Measurements from ENCODE around the gene HOXA2.

HOXA2 gene

GRCh38 chr7:27097686-27098577 lies 4.6 kb downstream of the HOXA2 start:
- no peak for DNase-seq

DNA sequence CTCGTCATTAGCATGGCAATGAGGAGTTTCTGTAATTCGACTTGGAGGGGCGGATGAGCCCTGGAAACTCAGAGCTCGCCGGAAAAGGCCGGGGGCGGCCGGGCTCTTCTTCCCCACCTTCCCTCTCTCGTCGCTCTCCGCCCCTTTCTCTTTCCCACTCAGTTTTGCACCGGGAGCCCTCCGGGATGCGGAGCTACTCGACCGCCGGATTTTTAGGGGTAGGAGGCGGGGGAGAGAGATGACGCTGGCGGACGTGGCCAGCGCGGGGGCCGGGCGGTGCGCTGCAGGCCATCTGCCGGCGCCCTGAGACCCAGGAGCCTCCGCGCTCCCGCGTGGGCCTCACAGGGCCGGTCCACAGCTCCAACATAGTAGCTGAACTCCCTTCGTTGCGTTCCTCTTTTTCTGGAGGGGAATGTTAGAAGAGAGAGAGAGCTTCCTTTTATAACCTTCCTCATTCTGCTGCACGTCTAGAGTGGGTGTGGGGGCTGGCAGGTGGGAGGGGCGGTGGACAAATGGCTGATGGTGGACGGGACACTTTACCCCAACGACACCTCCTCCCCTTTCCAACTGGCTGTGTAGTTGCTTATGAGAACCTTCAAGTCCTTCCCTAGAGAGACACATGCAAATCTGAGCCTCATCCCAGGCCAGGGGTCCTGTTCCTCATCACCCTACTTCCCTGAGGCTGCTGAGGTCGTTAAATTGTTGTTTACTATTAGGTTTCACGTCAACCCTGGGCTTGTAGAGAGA lies 5.5 kb downstream of the HOXA2 start:
- peak; percentile 9 for DNase-seq

GRCh38 chr7:27095897-27096767 lies 6.4 kb downstream of the HOXA2 start, which contains the start of gene HOXA1:
HOXA1 (minus strand) TSS chr7:27096000; CDS start chr7:27095912, 88 bp downstream.
- DNase-seq, result peak; percentile 84

DNA sequence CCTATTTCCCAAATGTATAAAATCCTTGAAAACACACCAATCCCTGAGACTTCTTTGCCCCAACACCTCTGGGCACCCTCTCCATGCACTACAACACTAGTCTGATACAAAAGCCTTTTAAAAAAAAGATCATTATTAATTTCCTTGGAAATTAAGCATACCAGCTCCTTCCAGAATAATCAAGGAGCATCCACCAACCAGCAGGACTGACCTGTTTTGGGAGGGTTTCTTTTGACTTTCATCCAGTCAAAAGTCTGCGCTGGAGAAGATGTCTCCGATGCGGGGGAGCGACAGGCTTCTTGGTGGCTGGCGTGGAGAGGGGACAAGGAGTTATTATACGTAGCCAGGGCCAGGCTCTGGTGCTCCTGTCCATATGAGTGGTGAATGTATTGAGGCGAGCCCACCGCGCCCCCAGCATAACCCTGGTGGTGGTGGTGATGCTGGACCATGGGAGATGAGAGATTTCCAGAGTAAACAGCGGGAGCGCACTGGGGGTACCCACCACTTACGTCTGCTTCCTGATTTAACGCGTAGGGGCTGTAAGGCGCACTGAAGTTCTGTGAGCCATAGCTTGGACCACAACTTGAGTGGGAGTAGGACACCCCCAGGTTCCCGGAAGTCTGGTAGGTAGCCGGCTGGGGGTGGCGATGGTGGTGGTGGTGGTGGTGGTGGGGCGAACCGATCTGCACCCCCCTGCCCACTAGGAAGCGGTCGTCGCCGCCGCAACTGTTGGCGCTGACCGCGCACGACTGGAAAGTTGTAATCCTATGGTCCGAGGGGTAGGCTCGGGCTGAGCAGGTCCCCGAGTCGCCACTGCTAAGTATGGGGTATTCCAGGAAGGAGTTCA lies 7.2 kb downstream of the HOXA2 start:
- DNase-seq, result peak; percentile 34

DNA sequence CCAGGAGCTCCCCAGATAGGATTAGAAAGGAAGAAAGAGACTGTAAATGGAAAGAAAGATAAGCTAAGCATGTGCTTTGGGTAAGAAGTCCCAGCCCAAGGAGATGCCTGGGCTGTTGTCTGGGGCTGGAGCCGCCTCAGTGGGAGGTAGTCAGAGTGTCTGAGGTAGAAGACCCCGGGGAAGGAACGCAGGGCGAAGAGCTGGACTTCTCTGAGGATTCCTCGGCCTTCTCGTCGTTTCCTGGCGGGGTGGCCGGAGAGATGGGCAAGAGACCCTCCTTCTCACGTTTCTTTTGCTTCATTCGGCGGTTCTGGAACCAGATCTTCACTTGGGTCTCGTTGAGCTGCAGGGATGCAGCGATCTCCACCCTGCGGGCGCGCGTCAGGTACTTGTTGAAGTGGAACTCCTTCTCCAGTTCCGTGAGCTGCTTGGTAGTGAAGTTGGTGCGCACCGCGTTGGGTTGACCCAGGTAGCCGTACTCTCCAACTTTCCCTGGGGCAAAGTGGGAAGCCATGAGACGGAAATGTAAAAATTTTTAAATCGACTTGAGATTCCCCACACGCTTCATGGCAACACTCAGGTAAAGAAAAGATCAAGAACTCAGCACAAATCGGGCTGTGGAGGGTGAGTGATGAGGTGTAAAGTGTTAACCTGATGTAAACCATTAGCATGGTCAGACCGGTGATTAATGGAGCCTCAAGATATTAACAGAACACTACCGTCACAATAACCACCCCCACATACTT lies 8.0 kb downstream of the HOXA2 start:
- no peak for DNase-seq

- DNase-seq, result no peak
These were observed 9.1 kb downstream of the HOXA2 start for GRCh38 chr7:27093184-27093895.

- DNase-seq, result no peak
These were observed 9.7 kb downstream of the HOXA2 start for GRCh38 chr7:27092819-27093110.

GRCh38 chr7:27091941-27092818 lies 10.3 kb downstream of the HOXA2 start:
- DNase-seq, result no peak

DNA sequence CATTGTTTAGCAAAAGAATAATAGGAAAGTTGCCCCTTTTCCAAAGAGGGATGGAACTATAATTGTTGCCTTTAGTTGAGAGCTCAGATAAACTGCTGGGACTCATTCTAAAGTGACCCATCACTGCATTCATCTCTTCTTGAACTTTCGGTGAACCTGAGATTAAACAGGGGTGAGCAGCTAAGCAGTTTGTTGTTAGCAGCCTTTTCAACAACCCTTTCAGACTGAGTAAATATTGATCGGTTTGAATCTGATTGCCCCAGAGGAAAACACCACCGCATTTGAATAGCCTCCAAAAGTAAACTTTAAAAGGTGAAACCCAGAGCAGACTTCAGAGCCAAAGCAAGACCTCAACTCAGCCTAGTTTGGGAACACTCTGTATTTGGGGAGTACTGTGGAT lies 11.4 kb downstream of the HOXA2 start:
- DNase-seq, result no peak

DNA sequence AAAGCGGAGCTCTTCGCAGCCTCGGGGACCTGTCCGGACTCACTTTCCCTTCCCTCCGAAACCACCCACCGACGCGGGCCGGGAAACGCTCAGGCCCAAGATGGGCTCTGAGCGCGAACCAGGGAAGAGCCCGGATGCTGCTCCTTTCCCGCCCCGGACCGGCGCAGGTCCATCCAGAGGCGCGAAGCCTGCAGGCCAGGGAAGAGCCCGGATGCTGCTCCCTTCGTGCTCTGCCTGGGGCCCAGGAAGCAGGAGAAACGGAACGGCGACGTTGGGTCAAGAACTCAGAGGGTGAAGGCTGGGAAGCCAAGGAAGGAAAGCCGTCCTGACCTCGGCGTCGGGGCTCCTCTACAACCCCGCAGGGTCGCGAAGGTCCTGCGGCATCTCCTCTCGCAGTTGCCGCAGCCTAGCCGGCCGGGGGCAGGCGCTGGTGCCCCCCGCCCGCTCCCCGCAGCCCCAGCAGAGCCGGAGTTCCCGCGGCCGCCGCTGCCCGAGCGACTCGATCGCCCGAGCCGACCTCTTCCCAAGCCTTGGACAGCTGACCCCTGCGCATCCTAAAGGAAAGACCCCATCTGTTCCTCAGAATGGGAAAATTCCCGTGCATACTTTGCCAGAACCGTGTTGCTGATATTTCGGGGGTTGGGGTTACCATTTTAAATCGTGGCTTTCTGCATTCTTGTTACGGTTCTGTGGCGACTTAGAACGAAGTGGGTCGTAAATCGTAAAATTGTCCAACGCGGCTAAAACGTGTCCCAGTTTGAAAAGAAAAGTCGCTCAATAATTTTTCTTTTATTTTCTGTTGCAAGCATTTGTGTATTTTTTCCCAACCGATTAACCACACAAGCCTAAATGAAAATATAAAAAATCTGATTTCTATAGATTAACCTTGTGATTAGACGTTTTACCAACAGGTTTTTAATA lies 14.2 kb downstream of the HOXA2 start:
- DNase-seq, result no peak

DNA sequence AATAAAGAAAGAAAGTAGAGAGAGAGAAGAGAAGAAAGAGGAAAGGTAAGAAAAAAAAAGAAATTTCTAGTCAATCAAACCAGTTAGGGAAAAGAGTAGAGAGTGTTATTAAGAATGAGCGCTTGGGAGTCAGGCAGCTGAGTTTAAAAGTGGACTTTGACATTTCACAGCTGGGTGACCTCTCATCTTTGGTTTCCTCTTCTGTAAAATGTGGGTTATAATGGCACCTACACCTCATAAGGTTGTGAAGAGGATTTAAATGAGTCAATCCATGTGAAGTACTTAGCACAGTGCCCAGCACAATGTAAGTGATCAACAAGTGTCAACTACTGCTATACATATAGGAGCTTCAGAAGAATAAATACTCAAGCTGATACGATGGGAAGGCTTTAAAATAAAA lies 18.8 kb downstream of the HOXA2 start:
- DNase-seq, result no peak

DNA sequence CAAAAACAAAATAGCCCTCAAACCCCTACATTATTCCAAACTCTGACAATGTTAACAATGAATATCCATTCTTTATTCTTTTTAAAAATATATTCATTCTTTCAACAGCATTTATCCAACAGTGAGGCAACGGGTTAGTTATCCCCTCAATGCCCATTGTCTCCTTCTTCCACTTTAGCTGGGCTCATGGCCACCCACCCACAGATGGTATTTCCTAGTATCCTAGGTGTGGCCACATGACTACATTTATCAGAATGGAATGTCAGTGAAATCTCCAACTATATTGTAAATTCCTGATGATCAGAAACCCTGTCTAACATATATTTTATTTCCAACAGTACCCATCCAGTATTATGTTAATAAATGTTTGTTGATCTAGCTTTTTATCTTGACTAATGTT lies 20.3 kb downstream of the HOXA2 start:
- DNase-seq, result no peak

DNA sequence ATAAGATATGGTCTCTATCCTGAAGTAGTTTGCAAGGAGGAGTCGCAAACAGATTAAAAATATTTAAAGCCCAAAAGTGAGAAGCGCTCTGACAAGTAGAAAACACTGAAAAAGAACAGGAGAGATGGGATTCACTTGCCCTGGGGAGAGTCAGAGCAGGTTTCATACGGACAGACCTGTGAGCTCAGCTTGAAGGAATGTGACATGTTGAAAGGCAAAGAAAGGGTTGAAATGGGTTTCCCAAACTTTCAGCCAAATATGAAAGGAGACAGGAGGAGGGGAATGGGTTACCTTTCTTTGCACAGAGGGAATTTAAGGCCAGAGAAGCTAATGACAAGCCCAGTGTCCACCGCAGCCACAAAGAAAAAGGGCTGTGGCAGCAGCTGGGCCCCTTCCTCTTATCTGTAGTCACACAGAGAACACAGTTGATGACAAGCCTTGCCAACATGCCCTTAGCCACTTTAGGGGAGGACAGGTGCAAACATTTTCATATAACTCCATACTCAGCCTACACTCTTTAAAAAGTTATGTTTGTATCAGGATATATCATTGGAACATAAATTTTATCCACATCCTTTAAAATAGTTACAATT lies 21.5 kb downstream of the HOXA2 start:
- DNase-seq, result no peak

GRCh38 chr7:27079234-27079975 lies 23.1 kb downstream of the HOXA2 start:
- no peak for DNase-seq

DNA sequence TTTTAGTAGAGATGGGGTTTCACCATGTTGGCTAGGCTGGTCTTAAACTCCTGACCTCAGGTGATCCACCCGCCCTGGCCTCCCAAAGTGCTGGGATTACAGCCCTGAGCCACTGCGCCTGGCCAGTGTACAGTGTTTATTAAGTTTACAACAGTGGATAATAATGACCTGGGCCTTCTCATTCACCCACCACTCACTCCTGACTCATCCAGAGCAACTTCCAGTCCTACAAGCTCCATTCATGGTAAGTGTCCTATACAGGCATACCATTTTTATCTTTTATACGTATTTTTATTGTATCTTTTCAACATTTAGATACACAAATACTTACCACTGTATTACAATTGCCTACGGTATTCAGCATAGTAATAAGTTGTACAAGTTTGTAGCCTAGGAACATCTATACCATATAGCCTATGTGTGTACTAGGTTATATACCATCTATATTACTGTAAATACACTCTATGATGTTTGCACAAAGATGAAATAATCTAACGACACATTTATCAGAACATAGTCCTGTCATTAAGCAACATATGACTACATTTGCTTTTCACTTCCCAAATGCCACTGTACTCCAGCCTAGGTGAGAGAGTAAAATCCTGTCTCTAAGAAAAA lies 23.8 kb downstream of the HOXA2 start:
- DNase-seq, result no peak

DNA sequence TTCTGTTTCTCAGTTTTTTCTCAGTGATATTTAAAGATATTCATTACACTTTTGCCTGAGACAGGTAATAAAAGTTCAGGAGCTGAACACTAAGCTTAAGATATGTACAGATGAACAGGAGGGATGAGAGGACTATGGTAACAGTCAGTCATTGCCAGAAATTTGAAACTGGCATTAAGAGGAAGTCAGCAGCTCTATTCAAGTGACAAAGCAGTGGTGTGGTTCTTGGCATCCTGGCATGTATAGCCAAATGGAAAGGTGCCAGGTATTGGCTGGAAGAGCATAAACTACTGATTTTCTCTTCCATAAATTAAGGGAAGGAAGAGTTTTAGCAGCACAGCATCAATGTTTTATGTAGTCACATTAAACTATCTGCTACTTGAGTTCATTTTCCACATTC lies 29.4 kb downstream of the HOXA2 start:
- no peak for DNase-seq

Data from CD4-positive, alpha-beta T cell treated with Interleukin-10 for 1 hour (primary cell).